ENCODE results near the gene LRRC75A.

DNA sequence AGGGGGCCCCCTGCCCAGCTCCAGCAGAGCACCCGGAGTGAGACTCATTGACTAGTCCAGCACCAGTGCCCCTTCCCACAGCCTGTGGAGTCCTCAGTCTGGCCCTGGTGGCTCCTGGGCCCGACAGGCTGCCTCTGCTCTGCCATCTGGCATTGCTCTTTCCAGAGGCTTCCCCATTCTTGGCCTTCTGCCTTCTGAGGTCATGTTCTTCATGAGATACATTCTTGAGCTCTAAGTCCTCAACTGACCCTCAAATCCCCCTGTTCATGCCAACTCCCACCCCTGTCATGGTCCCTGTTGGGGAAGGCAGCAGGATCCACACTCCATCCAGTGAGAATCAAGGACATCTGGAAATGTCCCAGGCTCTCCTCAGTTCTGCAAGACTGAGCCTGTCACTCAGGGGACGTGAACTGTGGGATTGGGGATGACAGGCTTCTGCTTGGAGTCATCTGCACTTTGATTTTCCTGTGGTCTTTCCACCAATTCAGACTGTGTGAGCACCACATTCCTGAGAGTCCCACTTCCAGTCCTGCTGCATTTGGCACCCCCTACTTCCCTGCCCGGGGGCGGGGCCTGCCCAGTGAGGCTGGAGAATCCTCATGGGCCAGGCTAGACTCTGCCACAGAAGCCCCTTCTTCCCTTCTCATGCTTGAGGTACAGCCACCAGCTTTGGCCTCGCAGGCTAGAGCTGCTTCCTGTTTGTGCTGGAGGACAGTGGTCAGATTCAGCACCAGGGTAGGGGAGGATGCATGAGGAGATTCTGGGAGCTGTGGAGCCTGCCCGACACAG is 73.9 kb downstream of the LRRC75A start:
- TF ChIP-seq, protein P1, sequence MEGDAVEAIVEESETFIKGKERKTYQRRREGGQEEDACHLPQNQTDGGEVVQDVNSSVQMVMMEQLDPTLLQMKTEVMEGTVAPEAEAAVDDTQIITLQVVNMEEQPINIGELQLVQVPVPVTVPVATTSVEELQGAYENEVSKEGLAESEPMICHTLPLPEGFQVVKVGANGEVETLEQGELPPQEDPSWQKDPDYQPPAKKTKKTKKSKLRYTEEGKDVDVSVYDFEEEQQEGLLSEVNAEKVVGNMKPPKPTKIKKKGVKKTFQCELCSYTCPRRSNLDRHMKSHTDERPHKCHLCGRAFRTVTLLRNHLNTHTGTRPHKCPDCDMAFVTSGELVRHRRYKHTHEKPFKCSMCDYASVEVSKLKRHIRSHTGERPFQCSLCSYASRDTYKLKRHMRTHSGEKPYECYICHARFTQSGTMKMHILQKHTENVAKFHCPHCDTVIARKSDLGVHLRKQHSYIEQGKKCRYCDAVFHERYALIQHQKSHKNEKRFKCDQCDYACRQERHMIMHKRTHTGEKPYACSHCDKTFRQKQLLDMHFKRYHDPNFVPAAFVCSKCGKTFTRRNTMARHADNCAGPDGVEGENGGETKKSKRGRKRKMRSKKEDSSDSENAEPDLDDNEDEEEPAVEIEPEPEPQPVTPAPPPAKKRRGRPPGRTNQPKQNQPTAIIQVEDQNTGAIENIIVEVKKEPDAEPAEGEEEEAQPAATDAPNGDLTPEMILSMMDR (conservative IDR thresholded peaks at IDR 0.05; ENCODE audit: low read depth, low read length) = no peak
- TF ChIP-seq EZH2 (IDR thresholded peaks at IDR 0.05; ENCODE audit: borderline replicate concordance, low read depth, low read length, poor library complexity, severe bottlenecking) = no peak

All from A673 (cell line).